Erythroblast (primary cell): ENCODE results near the gene SCG5.

Experiments used
- DNase-seq, 2 experiments: peaks; one replicate each; lab custom pipeline; 2025; lab: John Stamatoyannopoulos, UW
- GATA1 ChIP-seq: IDR thresholded peaks from 2 replicates; pipeline ENCODE4 v1.6.1; 2011; ENCODE audit warnings: low read depth, mild to moderate bottlenecking, control low read depth, low read length, moderate library complexity
- POLR2A ChIP-seq: IDR thresholded peaks from 2 replicates; pipeline ENCODE4 v1.6.1; 2011; ENCODE audit warnings: mild to moderate bottlenecking, low read length

Gene SCG5

DNA sequence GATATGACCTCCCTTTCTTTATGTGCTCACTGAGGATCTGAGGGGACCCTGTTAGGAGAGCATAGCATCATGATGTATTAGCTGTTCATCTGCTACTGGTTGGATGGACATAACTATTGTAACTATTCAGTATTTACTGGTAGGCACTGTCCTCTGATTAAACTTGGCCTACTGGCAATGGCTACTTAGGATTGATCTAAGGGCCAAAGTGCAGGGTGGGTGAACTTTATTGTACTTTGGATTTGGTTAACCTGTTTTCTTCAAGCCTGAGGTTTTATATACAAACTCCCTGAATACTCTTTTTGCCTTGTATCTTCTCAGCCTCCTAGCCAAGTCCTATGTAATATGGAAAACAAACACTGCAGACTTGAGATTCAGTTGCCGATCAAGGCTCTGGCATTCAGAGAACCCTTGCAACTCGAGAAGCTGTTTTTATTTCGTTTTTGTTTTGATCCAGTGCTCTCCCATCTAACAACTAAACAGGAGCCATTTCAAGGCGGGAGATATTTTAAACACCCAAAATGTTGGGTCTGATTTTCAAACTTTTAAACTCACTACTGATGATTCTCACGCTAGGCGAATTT lies 91.2 kb downstream of the SCG5 start:
- no peak for DNase-seq

DNA sequence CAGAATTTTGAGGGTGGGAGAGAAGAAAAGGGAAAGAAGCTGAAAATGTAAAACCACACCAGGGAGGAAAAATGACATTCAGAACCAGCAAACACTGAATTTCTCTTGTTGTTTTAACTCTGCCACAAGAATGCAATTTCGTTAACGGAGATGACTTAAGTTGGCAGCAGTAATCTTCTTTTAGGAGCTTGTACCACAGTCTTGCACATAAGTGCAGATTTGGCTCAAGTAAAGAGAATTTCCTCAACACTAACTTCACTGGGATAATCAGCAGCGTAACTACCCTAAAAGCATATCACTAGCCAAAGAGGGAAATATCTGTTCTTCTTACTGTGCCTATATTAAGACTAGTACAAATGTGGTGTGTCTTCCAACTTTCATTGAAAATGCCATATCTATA lies 91.8 kb downstream of the SCG5 start:
- TF ChIP-seq POLR2A = no peak
- TF ChIP-seq GATA1 = no peak
- no peak for DNase-seq

More for the DNA sequence above, 91.2 kb downstream of the SCG5 start:
- no peak for TF ChIP-seq GATA1
- no peak for TF ChIP-seq POLR2A

DNA sequence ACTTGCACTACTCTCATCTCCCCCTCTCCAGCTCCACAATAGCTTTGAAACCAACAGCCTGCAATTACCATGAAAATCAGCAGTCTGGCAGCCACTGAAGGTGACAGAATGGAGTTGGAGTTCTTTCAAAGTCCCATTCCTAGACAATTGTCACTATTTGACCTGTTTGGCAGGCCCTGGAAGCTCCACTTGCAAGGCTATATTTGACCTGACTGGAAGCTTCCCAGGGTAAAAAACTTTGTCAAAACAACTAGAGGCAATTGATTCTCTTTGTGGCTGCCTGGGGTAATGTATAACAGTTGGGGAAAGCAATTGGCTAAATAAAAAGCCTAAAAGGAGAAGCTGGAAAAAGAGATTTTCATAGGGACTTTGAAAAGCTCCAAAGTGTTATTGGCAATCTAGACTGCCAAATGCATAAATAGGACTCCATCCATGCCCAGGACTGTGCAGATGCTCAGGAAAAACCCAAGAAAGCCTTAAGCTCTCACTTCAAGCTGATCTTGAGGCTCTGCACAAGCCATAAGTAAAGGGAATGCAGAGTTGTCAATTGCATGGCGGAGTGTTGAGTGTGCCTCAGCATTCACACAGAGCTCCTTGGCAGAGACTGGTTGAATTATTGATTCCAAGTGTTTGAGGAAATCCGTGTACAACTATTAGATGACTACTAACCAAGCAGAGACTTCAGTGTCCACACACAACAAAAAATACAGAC lies 94.6 kb downstream of the SCG5 start:
- DNase-seq = no peak
- no peak for TF ChIP-seq GATA1
- no peak for TF ChIP-seq POLR2A

DNA sequence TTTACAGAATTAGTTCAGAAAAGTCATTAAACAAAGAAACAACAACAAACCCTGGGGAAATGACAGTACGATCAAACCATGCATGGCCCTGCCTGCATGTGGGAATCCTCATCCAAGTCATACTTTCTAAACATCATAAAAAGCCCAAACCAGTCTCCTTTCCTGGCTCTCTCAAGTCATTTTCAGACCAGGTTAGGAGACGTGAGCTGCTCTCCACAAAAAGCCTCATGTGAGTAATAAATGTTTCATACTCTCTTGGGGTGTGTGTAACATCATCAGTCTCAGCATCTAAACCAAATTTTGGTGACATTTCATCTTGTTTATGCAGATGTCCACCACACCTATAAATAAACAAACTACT lies 95.2 kb downstream of the SCG5 start:
- no peak for DNase-seq
- TF ChIP-seq POLR2A (no peak), GATA1 (no peak)

DNA sequence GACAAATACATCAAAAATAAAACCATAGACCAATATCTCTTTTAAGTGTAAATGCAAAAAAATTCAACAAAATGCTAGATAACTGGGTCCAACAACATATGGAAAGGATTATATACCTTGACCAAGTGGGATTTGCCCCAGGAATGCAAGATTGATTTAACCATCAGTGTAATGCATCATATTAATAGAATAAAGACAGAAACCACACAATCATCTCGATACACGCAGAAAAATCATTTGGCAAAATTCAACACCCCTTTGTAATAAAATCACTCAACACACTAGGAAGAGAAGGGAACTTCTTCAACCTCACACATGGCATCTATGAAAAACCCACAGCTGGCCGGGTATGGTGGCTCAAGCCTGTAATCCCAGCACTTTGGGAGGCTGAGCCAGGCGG lies 95.8 kb downstream of the SCG5 start:
- no peak for DNase-seq
- TF ChIP-seq POLR2A (no peak), GATA1 (no peak)

DNA sequence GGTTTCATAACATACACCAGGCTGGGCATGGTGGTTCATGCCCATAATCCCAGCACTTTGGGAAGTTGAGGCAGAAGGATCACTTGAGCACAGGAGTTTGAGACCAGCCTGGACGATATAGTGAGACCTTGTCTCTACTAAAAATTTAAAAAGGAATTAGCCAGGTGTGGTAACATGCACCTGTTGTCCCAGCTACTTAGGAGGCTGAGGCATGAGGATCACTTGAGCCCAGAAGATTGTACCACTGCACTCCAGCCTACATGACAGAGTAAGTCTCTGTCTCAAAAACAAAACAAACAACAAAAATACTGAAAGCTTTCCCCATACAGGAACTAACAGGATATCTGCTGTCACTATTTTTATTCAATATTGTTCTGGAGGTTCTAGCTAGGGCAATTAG lies 97.2 kb downstream of the SCG5 start:
- no peak for DNase-seq

DNA sequence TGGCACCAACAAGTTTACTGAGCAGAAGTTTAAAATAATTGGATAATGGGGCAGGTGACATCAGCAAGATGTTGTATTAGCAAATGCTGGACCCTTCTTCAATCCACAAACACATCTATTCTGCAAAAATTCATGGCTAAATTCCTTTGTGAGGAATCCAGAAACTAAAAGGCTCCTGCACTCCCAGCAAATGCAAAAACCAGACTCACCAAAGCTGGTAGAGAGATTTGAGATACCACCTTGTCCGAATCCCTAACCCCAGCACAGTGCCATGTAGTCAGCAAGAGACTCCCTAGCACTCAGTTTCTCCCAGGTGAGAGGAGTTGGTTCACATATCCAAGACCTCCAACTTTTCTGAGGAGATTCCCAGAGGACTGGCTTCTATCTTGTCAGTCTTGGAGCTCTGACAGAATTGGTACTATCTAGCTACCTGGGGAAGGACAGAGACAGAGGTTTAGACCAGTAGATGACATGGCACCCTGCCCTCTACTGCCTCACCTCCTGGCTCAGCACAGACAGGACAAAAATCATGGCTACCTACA lies 98.1 kb downstream of the SCG5 start:
- DNase-seq = no peak
- TF ChIP-seq GATA1 (no peak), POLR2A (no peak)

More for the DNA sequence above, 97.2 kb downstream of the SCG5 start:
- TF ChIP-seq POLR2A = no peak
- no peak for TF ChIP-seq GATA1

DNA sequence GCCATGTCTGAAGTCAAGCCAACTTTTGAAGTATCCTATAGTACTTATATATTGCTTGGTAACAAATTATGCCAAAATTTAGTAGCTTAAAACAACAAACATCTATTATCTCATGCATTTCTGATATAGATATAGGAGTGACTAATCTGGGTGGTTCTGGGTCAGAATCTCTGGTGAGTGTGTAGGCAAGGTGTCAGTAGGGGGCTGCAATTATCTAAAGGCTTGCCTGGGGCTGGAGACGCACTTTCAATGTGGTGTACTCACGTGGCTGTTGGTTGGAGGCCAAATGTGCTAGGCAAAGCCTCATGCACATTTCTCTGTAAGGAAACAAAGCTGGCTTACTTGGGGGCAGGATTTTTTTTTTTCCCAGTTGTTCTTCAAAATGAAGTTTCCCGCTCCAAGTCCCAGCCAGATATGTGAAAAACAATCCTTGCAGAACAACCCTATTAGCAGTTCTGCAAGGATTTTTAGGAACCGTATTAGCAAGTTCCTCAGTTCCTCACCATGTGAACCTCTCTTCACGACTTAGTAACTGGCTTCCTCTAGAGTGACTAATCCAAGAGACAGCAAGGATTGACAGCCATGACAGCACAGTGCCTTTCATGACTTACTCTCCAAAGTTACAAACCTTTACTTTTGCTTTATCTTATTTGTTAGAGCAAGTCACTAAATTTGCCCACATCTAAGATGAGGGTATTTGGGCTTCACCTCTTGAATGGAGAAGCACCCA lies 102.1 kb downstream of the SCG5 start:
- TF ChIP-seq POLR2A (no peak), GATA1 (no peak)
- no peak for DNase-seq

DNA sequence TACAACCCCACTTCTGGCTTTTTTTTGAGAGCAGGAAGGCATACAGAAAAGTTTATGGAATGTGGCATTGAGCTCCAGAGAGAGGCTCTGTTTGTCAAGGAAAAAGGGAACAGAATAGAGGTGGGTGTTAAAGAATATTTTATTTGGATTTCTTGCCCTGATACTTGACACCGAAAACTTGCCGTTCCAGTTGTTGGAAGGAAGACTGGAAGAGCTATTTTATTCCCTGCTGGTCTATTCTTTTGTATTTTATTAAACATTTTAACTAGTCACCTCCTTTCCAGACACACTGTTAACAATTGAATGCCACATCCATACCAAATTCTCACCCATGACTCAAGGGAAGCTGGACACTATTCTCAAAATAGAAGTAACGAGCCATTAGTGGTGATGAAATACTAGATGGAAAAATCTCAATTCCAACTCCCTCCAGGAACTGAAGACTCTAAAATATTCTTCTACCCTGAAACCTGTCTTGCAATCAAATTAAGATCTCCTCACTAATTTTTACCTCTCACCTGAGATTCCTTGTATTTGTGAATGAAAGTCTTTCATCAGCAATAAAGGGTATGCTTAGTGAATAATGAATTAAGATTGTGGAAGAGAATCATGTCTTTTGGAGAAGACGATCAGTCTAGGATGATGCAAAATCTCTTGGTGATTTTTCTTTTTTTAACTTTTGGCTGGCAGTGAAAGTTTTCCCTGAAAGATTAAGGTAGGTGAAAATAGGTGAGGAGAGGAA lies 104.8 kb downstream of the SCG5 start:
- TF ChIP-seq POLR2A (no peak), GATA1 (no peak)
- DNase-seq = no peak
